Activated CD4-positive, alpha-beta memory T cell treated with anti-CD3 and anti-CD28 coated beads for 36 hours (primary cell): ENCODE results near the gene ATP4B. TPM values are rescaled to one million over a fixed set of nuclear protein-coding genes. Genes with fewer than 3 reads are reported as not detected.
A peak's percentile ranks its signal among the peaks of the same experiment; 100 is the strongest.

ENCODE experiments used
- CTCF ChIA-PET: fragments of 350-600 bp; sonication (Branson Sonifier 250); formaldehyde crosslinking; loops from one replicate; lab custom pipeline; 2021; ENCODE audit warnings: antibody characterized with exemption, inconsistent platforms; lab: Charles Lee
- POLR2A ChIA-PET: fragments of 350-600 bp; sonication (Branson Sonifier 250); formaldehyde crosslinking; loops from one replicate; lab custom pipeline; 2021; ENCODE audit warnings: antibody characterized with exemption; lab: Charles Lee
- DNase-seq: peaks from one replicate; pipeline ENCODE4 v3.0.0-alpha.2; 2020
- H3K27ac Mint-ChIP-seq: one replicate; pipeline ENCODE4 v1.8.0; 2021; ENCODE audit warnings: mixed read lengths
- H3K27me3 Mint-ChIP-seq: one replicate; pipeline ENCODE4 v1.8.0; 2021; ENCODE audit warnings: mixed read lengths
- H3K36me3 Mint-ChIP-seq: one replicate; pipeline ENCODE4 v1.8.0; 2021; ENCODE audit warnings: mixed read lengths
- H3K4me1 Mint-ChIP-seq: one replicate; pipeline ENCODE4 v1.8.0; 2021; ENCODE audit warnings: low read depth, mixed read lengths
- H3K4me3 Mint-ChIP-seq: one replicate; pipeline ENCODE4 v1.8.0; 2021; ENCODE audit warnings: mild to moderate bottlenecking, mixed read lengths
- H3K9me3 Mint-ChIP-seq: one replicate; pipeline ENCODE4 v1.8.0; 2021; ENCODE audit warnings: mixed read lengths
- intact Hi-C: fragments of 100-400 bp; cut with micrococcal nuclease; formaldehyde crosslinking; loops from one replicate; pipeline ENCODE4 v1.15.1; 2023
- total RNA-seq, 2 experiments: library from RNA; stranded (reverse); gene quantifications; one replicate each; pipeline ENCODE4 v1.2.3, GENCODE V29; 2021

ATP4B gene
- not detected for total RNA-seq

- POLR2A ChIA-PET, result no interaction called here
- peaks cover 17% of the 10 kb centered on the region for H3K9me3 Mint-ChIP-seq
- no peaks in the 10 kb centered on the region for H3K36me3 Mint-ChIP-seq
- H3K4me1 Mint-ChIP-seq, result peaks cover 4% of the 10 kb centered on the region
- no peaks in the 10 kb centered on the region for H3K27me3 Mint-ChIP-seq
- CTCF ChIA-PET, result no interaction called here
- intact Hi-C loops, result no loop called here
- H3K4me3 Mint-ChIP-seq, result no peak within 1 kb of the TSS
- H3K27ac Mint-ChIP-seq, result no peak within 1 kb of the TSS
- DNase-seq, result peak; percentile 4
Observed at GRCh38 chr13:113657851-113658741, at the start of gene ATP4B. ATP4B (minus strand) TSS chr13:113658198; CDS start chr13:113658144, 54 bp downstream.

- intact Hi-C loops, result no loop called here
- no peaks in the 10 kb centered on the region for H3K4me1 Mint-ChIP-seq
- H3K9me3 Mint-ChIP-seq, result no peaks in the 10 kb centered on the region
- H3K27ac Mint-ChIP-seq, result no peak overlapping the region
- ChIA-PET POLR2A (no interaction called here), CTCF (no interaction called here)
- DNase-seq, result peak; percentile 8
- H3K4me3 Mint-ChIP-seq, result no peak overlapping the region
- no peaks in the 10 kb centered on the region for H3K36me3 Mint-ChIP-seq
- no peaks in the 10 kb centered on the region for H3K27me3 Mint-ChIP-seq
Observed at GRCh38 chr13:113672002-113672651, 14.1 kb upstream of the ATP4B start.

GRCh38 chr13:113671066-113672001 lies 13.3 kb upstream of the ATP4B start:
- H3K27me3 Mint-ChIP-seq, result no peaks in the 10 kb centered on the region
- no peaks in the 10 kb centered on the region for H3K9me3 Mint-ChIP-seq
- no peaks in the 10 kb centered on the region for H3K4me1 Mint-ChIP-seq
- H3K27ac Mint-ChIP-seq, result no peak overlapping the region
- no peak overlapping the region for H3K4me3 Mint-ChIP-seq
- DNase-seq, result peak; percentile 8
- ChIA-PET CTCF (no interaction called here), POLR2A (no interaction called here)
- H3K36me3 Mint-ChIP-seq, result no peaks in the 10 kb centered on the region
- intact Hi-C loops, result no loop called here

GRCh38 chr13:113670541-113670940 lies 12.5 kb upstream of the ATP4B start:
- no peaks in the 10 kb centered on the region for H3K27me3 Mint-ChIP-seq
- H3K4me3 Mint-ChIP-seq, result no peak overlapping the region
- intact Hi-C loops, result no loop called here
- no peaks in the 10 kb centered on the region for H3K9me3 Mint-ChIP-seq
- no peaks in the 10 kb centered on the region for H3K4me1 Mint-ChIP-seq
- ChIA-PET POLR2A (no interaction called here), CTCF (no interaction called here)
- DNase-seq, result no peak
- H3K36me3 Mint-ChIP-seq, result no peaks in the 10 kb centered on the region
- H3K27ac Mint-ChIP-seq, result no peak overlapping the region

- H3K9me3 Mint-ChIP-seq, result no peaks in the 10 kb centered on the region
- no peak overlapping the region for H3K4me3 Mint-ChIP-seq
- H3K4me1 Mint-ChIP-seq, result no peaks in the 10 kb centered on the region
- intact Hi-C loops, result no loop called here
- peak; percentile 6 for DNase-seq
- ChIA-PET CTCF (no interaction called here), POLR2A (no interaction called here)
- H3K27ac Mint-ChIP-seq, result no peak overlapping the region
- no peaks in the 10 kb centered on the region for H3K27me3 Mint-ChIP-seq
- H3K36me3 Mint-ChIP-seq, result no peaks in the 10 kb centered on the region
Observed at GRCh38 chr13:113669755-113670341, 11.8 kb upstream of the ATP4B start.

GRCh38 chr13:113669231-113669754 lies 11.3 kb upstream of the ATP4B start:
- H3K36me3 Mint-ChIP-seq, result no peaks in the 10 kb centered on the region
- H3K4me1 Mint-ChIP-seq, result no peaks in the 10 kb centered on the region
- no peak overlapping the region for H3K4me3 Mint-ChIP-seq
- peaks cover 2% of the 10 kb centered on the region for H3K27me3 Mint-ChIP-seq
- H3K27ac Mint-ChIP-seq, result no peak overlapping the region
- DNase-seq, result peak; percentile 6
- ChIA-PET POLR2A (no interaction called here), CTCF (no interaction called here)
- intact Hi-C loops, result no loop called here
- no peaks in the 10 kb centered on the region for H3K9me3 Mint-ChIP-seq

GRCh38 chr13:113668491-113668971 lies 10.5 kb upstream of the ATP4B start:
- peaks cover 2% of the 10 kb centered on the region for H3K27me3 Mint-ChIP-seq
- intact Hi-C loops, result no loop called here
- no peak overlapping the region for H3K4me3 Mint-ChIP-seq
- ChIA-PET CTCF (no interaction called here), POLR2A (no interaction called here)
- H3K9me3 Mint-ChIP-seq, result no peaks in the 10 kb centered on the region
- DNase-seq, result peak; percentile 4
- H3K27ac Mint-ChIP-seq, result no peak overlapping the region
- no peaks in the 10 kb centered on the region for H3K4me1 Mint-ChIP-seq
- no peaks in the 10 kb centered on the region for H3K36me3 Mint-ChIP-seq

GRCh38 chr13:113667771-113668490 lies 9.9 kb upstream of the ATP4B start:
- Mint-ChIP-seq H3K27me3 (peaks cover 2% of the 10 kb centered on the region), H3K9me3 (no peaks in the 10 kb centered on the region), H3K4me1 (no peaks in the 10 kb centered on the region), H3K4me3 (no peak overlapping the region), H3K36me3 (no peaks in the 10 kb centered on the region), H3K27ac (no peak overlapping the region)
- POLR2A ChIA-PET, result no interaction called here
- CTCF ChIA-PET, result no interaction called here
- peak; percentile 7 for DNase-seq
- intact Hi-C loops, result no loop called here

- intact Hi-C loops, result no loop called here
- no peaks in the 10 kb centered on the region for H3K36me3 Mint-ChIP-seq
- DNase-seq, result peak; percentile 4
- H3K9me3 Mint-ChIP-seq, result peaks cover 2% of the 10 kb centered on the region
- peaks cover 2% of the 10 kb centered on the region for H3K27me3 Mint-ChIP-seq
- H3K4me1 Mint-ChIP-seq, result no peaks in the 10 kb centered on the region
- ChIA-PET POLR2A (no interaction called here), CTCF (interaction anchor here (1.6 kb wide), 1 partner anchor 58 kb away, joined by 5 read pairs; no protein-coding TSS in a partner anchor)
- no peak within 1 kb of the TSS for H3K27ac Mint-ChIP-seq
- no peak within 1 kb of the TSS for H3K4me3 Mint-ChIP-seq
Observed at GRCh38 chr13:113666951-113667701, 9.1 kb upstream of the ATP4B start, which contains the start of gene GRK1. GRK1 (plus strand) TSS chr13:113667219; CDS start chr13:113667387, 168 bp downstream.

- Mint-ChIP-seq H3K9me3 (peaks cover 11% of the 10 kb centered on the region), H3K4me3 (no peak overlapping the region), H3K36me3 (no peaks in the 10 kb centered on the region), H3K27me3 (peaks cover 2% of the 10 kb centered on the region), H3K27ac (no peak overlapping the region), H3K4me1 (no peaks in the 10 kb centered on the region)
- DNase-seq, result peak; percentile 6
- CTCF ChIA-PET, result interaction anchor here (1.6 kb wide), 2 partner anchors 57 to 58 kb away, joined by 4 to 5 read pairs; no protein-coding TSS in a partner anchor
- intact Hi-C loops, result no loop called here
- POLR2A ChIA-PET, result no interaction called here
Observed at GRCh38 chr13:113666329-113666670, 8.3 kb upstream of the ATP4B start.
